ENCODE measurements around the gene LRRC74A. TPM values are rescaled to one million over a fixed set of nuclear protein-coding genes. Genes with fewer than 3 reads are reported as not detected.

Gene LRRC74A
- total RNA-seq, 1 donor from 2014 or later, result not detected

DNA sequence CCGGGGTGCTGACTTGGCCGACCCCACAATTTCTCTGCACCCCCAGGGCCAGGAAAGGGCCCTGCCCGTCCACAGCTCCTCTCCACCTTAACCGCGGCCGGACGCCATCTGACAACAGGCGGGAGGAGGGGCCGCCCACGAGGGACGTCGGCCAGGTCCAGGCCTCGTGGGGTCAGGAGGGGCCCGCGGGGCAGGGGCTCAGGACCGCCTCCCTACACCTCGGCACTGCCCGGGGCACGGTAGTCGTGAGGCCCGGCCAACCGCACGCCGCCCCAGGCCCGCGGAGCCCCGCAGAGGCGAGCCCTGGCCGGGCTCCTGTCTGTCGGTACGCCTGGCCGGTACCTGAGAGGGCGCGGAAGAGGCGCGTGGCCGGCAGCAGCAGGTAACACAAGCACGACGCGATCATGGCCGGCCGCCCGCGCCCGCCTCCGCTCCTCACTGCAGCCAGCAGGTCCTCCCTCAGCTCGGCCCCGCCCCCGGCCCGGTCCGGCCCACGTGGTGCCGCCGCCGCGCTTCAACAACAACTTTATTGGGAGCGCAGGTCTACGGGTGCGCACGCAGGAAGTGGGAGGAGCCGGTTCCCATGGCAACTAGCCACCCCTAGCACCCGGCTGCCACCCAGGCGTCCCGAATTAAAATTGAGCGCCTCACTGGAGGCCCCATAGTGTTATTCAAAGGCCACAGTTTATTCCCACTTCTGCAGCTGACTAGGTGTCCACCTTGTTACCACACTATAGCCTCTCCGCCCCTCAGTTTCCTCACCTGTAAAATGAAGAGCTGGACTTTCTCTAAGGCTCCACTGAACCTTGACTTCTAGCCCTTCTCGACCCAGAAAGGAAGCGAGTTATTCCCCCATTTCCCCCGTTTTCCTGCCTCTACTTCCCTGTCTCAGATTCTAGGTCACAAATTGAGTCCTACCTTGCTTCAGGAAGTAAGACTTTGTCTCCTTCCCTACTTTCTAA is 13.5 kb upstream of the LRRC74A start, which contains the start of gene ANGEL1:
Gene ANGEL1 (minus strand): TSS at position 461 of the 962 bp plus-strand sequence. CDS start 55 bp downstream, at position 406.
- peak; percentile 97 for DNase-seq (ENCODE audit: low spot score)
- Mint-ChIP-seq H3K27ac (ENCODE audit: unreplicated experiment) (peak within 1 kb of the TSS; percentile 83), H3K4me1 (ENCODE audit: low read depth) (peaks cover 20% of the 10 kb centered on the region)

DNA sequence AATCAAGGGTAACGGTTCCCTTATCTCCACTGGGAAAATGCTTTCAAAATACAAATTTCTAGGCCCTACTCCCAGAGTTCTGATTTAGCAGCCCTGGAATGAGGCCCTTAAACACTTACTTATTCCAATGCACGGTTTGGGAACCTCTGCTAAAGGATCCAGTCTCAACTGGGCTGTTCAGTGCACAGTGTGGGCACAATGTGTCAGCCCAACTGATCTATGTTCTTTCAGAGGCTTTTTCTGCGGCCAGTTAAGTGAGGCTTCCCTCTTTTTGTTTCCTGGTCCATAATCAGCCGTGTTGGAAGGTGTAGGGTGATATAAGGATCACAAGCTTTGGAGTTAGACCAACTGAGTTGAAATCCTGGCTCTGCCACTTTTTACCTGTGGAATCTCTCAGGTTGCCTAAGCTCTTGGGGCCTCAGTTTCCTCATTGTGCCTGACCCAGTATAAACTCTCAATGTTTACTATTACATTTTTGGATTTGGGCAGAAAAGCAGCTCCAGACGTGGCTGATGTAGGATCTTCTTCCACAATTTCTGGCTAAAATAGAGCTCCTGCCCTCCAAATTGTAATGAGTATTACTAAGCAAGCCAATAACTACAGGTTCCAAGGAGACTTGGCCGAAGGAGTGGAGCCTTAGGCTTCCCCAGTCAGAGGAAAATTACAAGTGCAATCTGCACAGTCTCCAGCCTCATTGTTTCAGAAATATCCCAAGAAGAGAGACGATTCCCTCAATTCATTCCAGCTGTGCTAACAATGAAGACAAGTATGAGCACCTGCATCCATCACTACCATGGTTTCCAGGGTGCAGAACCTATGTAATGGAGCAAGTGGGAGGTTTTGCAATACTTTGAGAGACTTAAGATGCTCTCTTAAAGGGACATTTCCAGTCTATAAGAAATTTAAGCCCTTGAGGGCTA is 11.2 kb upstream of the LRRC74A start:
- no peaks in the 10 kb centered on the region for H3K36me3 Mint-ChIP-seq (ENCODE audit: low read depth)
- peaks cover 3% of the 10 kb centered on the region for H3K27me3 Mint-ChIP-seq (ENCODE audit: low read depth)
- peaks cover 20% of the 10 kb centered on the region for H3K4me1 Mint-ChIP-seq (ENCODE audit: low read depth)
- H3K9me3 Mint-ChIP-seq (ENCODE audit: low read depth), result no peaks in the 10 kb centered on the region
- DNase-seq (ENCODE audit: low spot score), result no peak
- TF ChIP-seq, protein P1, sequence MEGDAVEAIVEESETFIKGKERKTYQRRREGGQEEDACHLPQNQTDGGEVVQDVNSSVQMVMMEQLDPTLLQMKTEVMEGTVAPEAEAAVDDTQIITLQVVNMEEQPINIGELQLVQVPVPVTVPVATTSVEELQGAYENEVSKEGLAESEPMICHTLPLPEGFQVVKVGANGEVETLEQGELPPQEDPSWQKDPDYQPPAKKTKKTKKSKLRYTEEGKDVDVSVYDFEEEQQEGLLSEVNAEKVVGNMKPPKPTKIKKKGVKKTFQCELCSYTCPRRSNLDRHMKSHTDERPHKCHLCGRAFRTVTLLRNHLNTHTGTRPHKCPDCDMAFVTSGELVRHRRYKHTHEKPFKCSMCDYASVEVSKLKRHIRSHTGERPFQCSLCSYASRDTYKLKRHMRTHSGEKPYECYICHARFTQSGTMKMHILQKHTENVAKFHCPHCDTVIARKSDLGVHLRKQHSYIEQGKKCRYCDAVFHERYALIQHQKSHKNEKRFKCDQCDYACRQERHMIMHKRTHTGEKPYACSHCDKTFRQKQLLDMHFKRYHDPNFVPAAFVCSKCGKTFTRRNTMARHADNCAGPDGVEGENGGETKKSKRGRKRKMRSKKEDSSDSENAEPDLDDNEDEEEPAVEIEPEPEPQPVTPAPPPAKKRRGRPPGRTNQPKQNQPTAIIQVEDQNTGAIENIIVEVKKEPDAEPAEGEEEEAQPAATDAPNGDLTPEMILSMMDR (IDR thresholded peaks at IDR 0.05), result no peak
- no peak overlapping the region for H3K4me3 Mint-ChIP-seq (ENCODE audit: unreplicated experiment)
- no peak overlapping the region for H3K27ac Mint-ChIP-seq (ENCODE audit: unreplicated experiment)

More for the DNA sequence above, 13.5 kb upstream of the LRRC74A start, which contains the start of gene ANGEL1:
- no peaks in the 10 kb centered on the region for H3K27me3 Mint-ChIP-seq (ENCODE audit: low read depth)
- TF ChIP-seq, protein P1 (IDR thresholded peaks at IDR 0.05), result no peak
- H3K36me3 Mint-ChIP-seq (ENCODE audit: low read depth), result peaks cover 4% of the 10 kb centered on the region
- no peaks in the 10 kb centered on the region for H3K9me3 Mint-ChIP-seq (ENCODE audit: low read depth)
- peak within 1 kb of the TSS; percentile 92 for H3K4me3 Mint-ChIP-seq (ENCODE audit: unreplicated experiment)

DNA sequence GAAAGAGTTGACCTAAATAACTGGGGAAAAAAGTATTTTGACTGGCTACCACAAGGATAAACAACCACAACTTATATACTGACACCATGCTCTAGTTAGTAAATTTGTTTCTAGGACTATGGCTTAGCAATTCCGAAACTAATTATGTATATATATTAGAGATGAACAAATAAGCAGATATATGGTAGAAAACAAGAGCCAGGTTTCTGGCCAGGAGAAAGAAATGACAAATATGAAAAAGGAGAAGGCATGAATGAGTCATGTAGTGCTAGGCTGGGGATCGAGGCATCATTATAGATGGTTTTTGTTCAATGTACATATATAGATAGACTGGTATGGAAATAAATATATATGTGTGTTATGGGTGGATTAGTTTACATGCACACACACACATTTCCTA is 5.5 kb upstream of the LRRC74A start:
- Mint-ChIP-seq H3K4me1 (ENCODE audit: low read depth) (no peaks in the 10 kb centered on the region), H3K9me3 (ENCODE audit: low read depth) (no peaks in the 10 kb centered on the region), H3K27me3 (ENCODE audit: low read depth) (peaks cover 19% of the 10 kb centered on the region), H3K36me3 (ENCODE audit: low read depth) (no peaks in the 10 kb centered on the region), H3K27ac (ENCODE audit: unreplicated experiment) (no peak overlapping the region), H3K4me3 (ENCODE audit: unreplicated experiment) (no peak overlapping the region)
- TF ChIP-seq, protein P1 (IDR thresholded peaks at IDR 0.05), result no peak
- DNase-seq (ENCODE audit: low spot score), result no peak

DNA sequence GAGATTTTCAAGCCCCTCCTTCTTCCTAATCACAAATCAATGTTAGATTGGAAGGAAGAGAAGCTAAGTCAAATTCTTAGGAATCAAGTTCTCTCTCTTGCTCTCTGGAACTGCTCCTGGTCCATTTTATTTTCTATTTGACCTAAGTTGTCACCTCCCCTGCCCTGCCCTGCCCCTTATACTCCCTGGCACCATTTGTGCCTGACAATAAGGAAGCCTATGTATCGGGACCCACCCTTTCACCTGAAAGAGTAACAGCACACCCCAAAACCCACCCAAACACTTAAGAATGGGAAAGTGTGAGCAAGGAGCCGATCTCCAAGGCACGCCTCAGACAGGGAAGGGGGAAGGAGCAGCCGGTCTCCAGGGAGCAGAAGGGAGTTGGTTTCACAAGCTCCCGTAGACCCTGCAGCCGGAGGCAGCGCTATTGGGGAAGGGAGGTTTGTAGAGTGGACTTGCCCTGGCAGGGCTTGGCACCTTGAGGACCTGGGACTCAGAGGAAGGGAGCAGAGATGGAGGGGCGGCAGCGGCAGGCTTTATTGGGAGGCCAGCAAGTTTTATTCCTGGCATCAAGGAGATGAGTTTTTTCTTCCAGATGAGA is 1.6 kb downstream of the LRRC74A start:
- Mint-ChIP-seq H3K4me3 (ENCODE audit: unreplicated experiment) (no peak overlapping the region), H3K27me3 (ENCODE audit: low read depth) (peaks cover 17% of the 10 kb centered on the region), H3K4me1 (ENCODE audit: low read depth) (no peaks in the 10 kb centered on the region), H3K27ac (ENCODE audit: unreplicated experiment) (no peak overlapping the region), H3K36me3 (ENCODE audit: low read depth) (no peaks in the 10 kb centered on the region), H3K9me3 (ENCODE audit: low read depth) (peaks cover 4% of the 10 kb centered on the region)
- DNase-seq (ENCODE audit: low spot score), result no peak
- TF ChIP-seq, protein P1 (IDR thresholded peaks at IDR 0.05), result no peak

All from chondrocyte (in vitro differentiated cells).